Mammary epithelial cell (primary cell): Measurements from ENCODE around the gene TVP23A.

Source experiments
- EZH2 ChIP-seq: IDR thresholded peaks from 2 replicates; pipeline ENCODE4 v1.6.1; 2012; ENCODE audit warnings: low read length, inconsistent platforms, borderline replicate concordance
- TF ChIP-seq, protein P1 (sequence below), 2 donors: IDR thresholded peaks in 1 of 2; conservative IDR thresholded peaks in 1 of 2; 2 replicates each; pipeline ENCODE4 v1.5.1; 2011 to 2012; ENCODE audit warnings: inconsistent platforms in 2 of 2, low read length in 2 of 2, mild to moderate bottlenecking in 2 of 2, control low read depth in 1 of 2, low read depth in 1 of 2; ENCODE audit not compliant: insufficient read depth in 1 of 2; ENCODE audit errors: extremely low read depth in 1 of 2

- TF ChIP-seq, protein P1, sequence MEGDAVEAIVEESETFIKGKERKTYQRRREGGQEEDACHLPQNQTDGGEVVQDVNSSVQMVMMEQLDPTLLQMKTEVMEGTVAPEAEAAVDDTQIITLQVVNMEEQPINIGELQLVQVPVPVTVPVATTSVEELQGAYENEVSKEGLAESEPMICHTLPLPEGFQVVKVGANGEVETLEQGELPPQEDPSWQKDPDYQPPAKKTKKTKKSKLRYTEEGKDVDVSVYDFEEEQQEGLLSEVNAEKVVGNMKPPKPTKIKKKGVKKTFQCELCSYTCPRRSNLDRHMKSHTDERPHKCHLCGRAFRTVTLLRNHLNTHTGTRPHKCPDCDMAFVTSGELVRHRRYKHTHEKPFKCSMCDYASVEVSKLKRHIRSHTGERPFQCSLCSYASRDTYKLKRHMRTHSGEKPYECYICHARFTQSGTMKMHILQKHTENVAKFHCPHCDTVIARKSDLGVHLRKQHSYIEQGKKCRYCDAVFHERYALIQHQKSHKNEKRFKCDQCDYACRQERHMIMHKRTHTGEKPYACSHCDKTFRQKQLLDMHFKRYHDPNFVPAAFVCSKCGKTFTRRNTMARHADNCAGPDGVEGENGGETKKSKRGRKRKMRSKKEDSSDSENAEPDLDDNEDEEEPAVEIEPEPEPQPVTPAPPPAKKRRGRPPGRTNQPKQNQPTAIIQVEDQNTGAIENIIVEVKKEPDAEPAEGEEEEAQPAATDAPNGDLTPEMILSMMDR (conservative IDR thresholded peaks at IDR 0.05 in 1 of 2, IDR thresholded peaks at IDR 0.05 in 1 of 2; ENCODE audit: extremely low read depth in 1 of 2, insufficient read depth in 1 of 2, low read depth in 1 of 2, low read length in 2 of 2): no peak
- no peak for TF ChIP-seq EZH2
Observed at GRCh38 chr16:10808850-10809249, 9.7 kb downstream of the TVP23A start.
